Measurements from ENCODE around the gene PACSIN1. TPM values are rescaled to one million over a fixed set of nuclear protein-coding genes. Genes with fewer than 3 reads are reported as not detected.

Gene PACSIN1
- total RNA-seq, 1 donor from 2014 or later, result 0.41 TPM

DNA sequence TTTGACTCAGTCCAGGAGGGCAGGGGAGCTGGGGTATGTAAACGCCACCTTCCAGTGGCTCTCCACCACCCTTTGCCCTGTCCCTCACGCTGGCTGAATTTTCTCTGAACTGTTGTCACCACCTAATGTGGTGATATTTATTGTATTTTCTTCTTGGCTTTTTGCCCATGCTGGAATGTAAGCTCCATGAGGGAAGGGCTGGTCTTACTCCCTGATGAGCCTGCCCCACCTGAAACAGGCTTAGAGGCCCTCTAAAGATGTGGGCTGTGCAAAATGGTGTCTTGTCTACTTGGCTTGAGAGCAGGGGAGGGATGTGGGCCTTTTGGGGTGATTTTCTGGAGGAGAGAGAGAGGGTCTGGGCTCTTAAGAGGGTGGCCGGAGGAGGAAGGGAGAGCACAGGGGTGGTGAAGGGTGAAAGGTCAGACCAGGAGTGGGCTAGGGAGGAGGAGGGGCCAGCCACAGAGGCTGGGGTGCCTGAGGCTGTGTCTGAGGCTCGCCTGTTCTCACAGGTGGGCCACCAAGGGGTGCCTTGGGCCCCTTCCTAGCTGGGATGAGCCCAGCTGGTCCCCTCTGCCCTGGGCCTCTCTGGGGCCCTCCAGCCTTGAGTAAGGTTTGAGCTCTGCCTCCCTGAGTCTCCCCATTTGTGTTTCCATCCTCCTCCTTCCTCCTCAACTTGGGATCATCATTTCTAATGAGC, 52.9 kb downstream of the PACSIN1 start:
- no peaks in the 10 kb centered on the region for H3K79me2 ChIP-seq (ENCODE audit: low read depth)
- H3K4me1 ChIP-seq, result peaks cover 17% of the 10 kb centered on the region
- no peak overlapping the region for H3K4me3 ChIP-seq
- no peaks in the 10 kb centered on the region for H3K36me3 ChIP-seq
- Mint-ChIP-seq H3K36me3 (no peaks in the 10 kb centered on the region), H3K9me3 (no peaks in the 10 kb centered on the region), H3K27ac (peak overlapping the region; percentile 4), H3K4me3 (no peak overlapping the region), H3K4me1 (peaks cover 18% of the 10 kb centered on the region), H3K27me3 (ENCODE audit: insufficient read depth, low read depth) (peaks cover 4% of the 10 kb centered on the region)
- no peak overlapping the region for H3K4me2 ChIP-seq
- no peaks in the 10 kb centered on the region for H3K9me3 ChIP-seq (ENCODE audit: low read depth)
- TF ChIP-seq, protein P1, sequence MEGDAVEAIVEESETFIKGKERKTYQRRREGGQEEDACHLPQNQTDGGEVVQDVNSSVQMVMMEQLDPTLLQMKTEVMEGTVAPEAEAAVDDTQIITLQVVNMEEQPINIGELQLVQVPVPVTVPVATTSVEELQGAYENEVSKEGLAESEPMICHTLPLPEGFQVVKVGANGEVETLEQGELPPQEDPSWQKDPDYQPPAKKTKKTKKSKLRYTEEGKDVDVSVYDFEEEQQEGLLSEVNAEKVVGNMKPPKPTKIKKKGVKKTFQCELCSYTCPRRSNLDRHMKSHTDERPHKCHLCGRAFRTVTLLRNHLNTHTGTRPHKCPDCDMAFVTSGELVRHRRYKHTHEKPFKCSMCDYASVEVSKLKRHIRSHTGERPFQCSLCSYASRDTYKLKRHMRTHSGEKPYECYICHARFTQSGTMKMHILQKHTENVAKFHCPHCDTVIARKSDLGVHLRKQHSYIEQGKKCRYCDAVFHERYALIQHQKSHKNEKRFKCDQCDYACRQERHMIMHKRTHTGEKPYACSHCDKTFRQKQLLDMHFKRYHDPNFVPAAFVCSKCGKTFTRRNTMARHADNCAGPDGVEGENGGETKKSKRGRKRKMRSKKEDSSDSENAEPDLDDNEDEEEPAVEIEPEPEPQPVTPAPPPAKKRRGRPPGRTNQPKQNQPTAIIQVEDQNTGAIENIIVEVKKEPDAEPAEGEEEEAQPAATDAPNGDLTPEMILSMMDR (IDR thresholded peaks at IDR 0.05), result no peak
- TF ChIP-seq EZH2 (IDR thresholded peaks at IDR 0.05), result no peak
- TF ChIP-seq EZH2phosphoT487 (IDR thresholded peaks at IDR 0.05), result no peak
- no peak overlapping the region for H3K27ac ChIP-seq
- H3F3A ChIP-seq (ENCODE audit: low read depth), result peaks cover 7% of the 10 kb centered on the region
- no peak overlapping the region for H3K9ac ChIP-seq
- no peak overlapping the region for H2AFZ ChIP-seq (replicated peaks)
- H3K27me3 ChIP-seq, result peaks cover 27% of the 10 kb centered on the region
- no peak for DNase-seq (ENCODE audit: low spot score)
- H4K20me1 ChIP-seq (ENCODE audit: low read depth), result peaks cover 7% of the 10 kb centered on the region

- H3K27ac ChIP-seq, result no peak overlapping the region
- Mint-ChIP-seq H3K27me3 (ENCODE audit: insufficient read depth, low read depth) (peaks cover 4% of the 10 kb centered on the region), H3K36me3 (no peaks in the 10 kb centered on the region), H3K4me3 (no peak overlapping the region), H3K4me1 (peaks cover 11% of the 10 kb centered on the region), H3K9me3 (no peaks in the 10 kb centered on the region), H3K27ac (no peak overlapping the region)
- H3K36me3 ChIP-seq, result no peaks in the 10 kb centered on the region
- H3K4me2 ChIP-seq, result no peak overlapping the region
- peaks cover 14% of the 10 kb centered on the region for H3K27me3 ChIP-seq
- H3K4me3 ChIP-seq, result no peak overlapping the region
- H2AFZ ChIP-seq (replicated peaks), result no peak overlapping the region
- DNase-seq (ENCODE audit: low spot score), result no peak
- no peaks in the 10 kb centered on the region for H3K79me2 ChIP-seq (ENCODE audit: low read depth)
- no peaks in the 10 kb centered on the region for H3F3A ChIP-seq (ENCODE audit: low read depth)
- no peak for TF ChIP-seq EZH2phosphoT487 (IDR thresholded peaks at IDR 0.05)
- TF ChIP-seq, protein P1 (IDR thresholded peaks at IDR 0.05), result no peak
- TF ChIP-seq EZH2 (IDR thresholded peaks at IDR 0.05), result no peak
- no peaks in the 10 kb centered on the region for H4K20me1 ChIP-seq (ENCODE audit: low read depth)
- no peak overlapping the region for H3K9ac ChIP-seq
- H3K9me3 ChIP-seq (ENCODE audit: low read depth), result no peaks in the 10 kb centered on the region
- H3K4me1 ChIP-seq, result peaks cover 6% of the 10 kb centered on the region
Measured at GRCh38 chr6:34519971-34520644, 54.2 kb downstream of the PACSIN1 start.

GRCh38 chr6:34520645-34521462, 55.0 kb downstream of the PACSIN1 start:
- H3K27me3 ChIP-seq, result peaks cover 6% of the 10 kb centered on the region
- H2AFZ ChIP-seq (replicated peaks), result no peak overlapping the region
- no peak overlapping the region for H3K4me2 ChIP-seq
- Mint-ChIP-seq H3K4me3 (no peak overlapping the region), H3K27ac (peak overlapping the region; percentile 43), H3K9me3 (no peaks in the 10 kb centered on the region), H3K36me3 (no peaks in the 10 kb centered on the region), H3K4me1 (peaks cover 6% of the 10 kb centered on the region), H3K27me3 (ENCODE audit: insufficient read depth, low read depth) (peaks cover 4% of the 10 kb centered on the region)
- H3K4me3 ChIP-seq, result no peak overlapping the region
- no peak overlapping the region for H3K27ac ChIP-seq
- DNase-seq (ENCODE audit: low spot score), result no peak
- H3K36me3 ChIP-seq, result no peaks in the 10 kb centered on the region
- TF ChIP-seq EZH2 (IDR thresholded peaks at IDR 0.05) (no peak), EZH2phosphoT487 (IDR thresholded peaks at IDR 0.05) (no peak)
- TF ChIP-seq, protein P1 (IDR thresholded peaks at IDR 0.05), result no peak
- H3K4me1 ChIP-seq, result no peaks in the 10 kb centered on the region
- H3K79me2 ChIP-seq (ENCODE audit: low read depth), result no peaks in the 10 kb centered on the region
- H3F3A ChIP-seq (ENCODE audit: low read depth), result no peaks in the 10 kb centered on the region
- no peak overlapping the region for H3K9ac ChIP-seq
- no peaks in the 10 kb centered on the region for H3K9me3 ChIP-seq (ENCODE audit: low read depth)
- H4K20me1 ChIP-seq (ENCODE audit: low read depth), result no peaks in the 10 kb centered on the region

Data from neural progenitor cell (in vitro differentiated cells).